ENCODE measurements around the gene MYL4.

- TF ChIP-seq POLR2AphosphoS5 (IDR thresholded peaks at IDR 0.05) (no peak), CTCF (IDR thresholded peaks at IDR 0.05) (no peak), POLR2A (IDR thresholded peaks at IDR 0.05) (no peak), EP300 (IDR thresholded peaks at IDR 0.05) (no peak)
Measured at GRCh38 chr17:47190243-47190642, 18.9 kb upstream of the MYL4 start.

Measured in stomach (tissue), 4 donors.